GM12878 (cell line): Measurements from ENCODE around the gene AMDHD2.

Experiments
- CTCF ChIP-seq, 3 experiments: IDR thresholded peaks in 2 of 3; conservative IDR thresholded peaks in 1 of 3; 2 replicates each; pipeline ENCODE4 v1.5.1; 2011; ENCODE audit warnings: low read depth in 3 of 3, low read length in 3 of 3, mild to moderate bottlenecking in 3 of 3, control low read depth in 2 of 3, moderate library complexity in 2 of 3, inconsistent platforms in 1 of 3, mixed read lengths in 1 of 3; ENCODE audit not compliant: control insufficient read depth in 2 of 3, insufficient read depth in 1 of 3; ENCODE audit errors: extremely low read depth in 1 of 3
- EZH2 ChIP-seq: IDR thresholded peaks from 2 replicates; pipeline ENCODE4 v1.6.1; 2012; ENCODE audit warnings: low read depth, mild to moderate bottlenecking, control low read depth, inconsistent platforms, low read length, borderline replicate concordance; ENCODE audit not compliant: control insufficient read depth

GRCh38 chr16:2497695-2498484, 22.3 kb upstream of the AMDHD2 start:
- no peak for TF ChIP-seq CTCF (IDR thresholded peaks at IDR 0.05 in 2 of 3, conservative IDR thresholded peaks at IDR 0.05 in 1 of 3; ENCODE audit: control insufficient read depth in 2 of 3, extremely low read depth in 1 of 3, insufficient read depth in 1 of 3, low read depth in 3 of 3, low read length in 3 of 3)
- TF ChIP-seq EZH2, result no peak
